Activated CD4-positive, alpha-beta T cell treated with anti-CD3 and anti-CD28 coated beads, Interleukin-10, Interleukin-2, amounts not matched to agents 100 ng/mL and 50 ng/mL, durations not matched to agents 16 hours and 8 hours (primary cell): ENCODE results near the gene ANKRD11.

Experiments used
- DNase-seq: peaks from one replicate; pipeline ENCODE4 v3.0.0-alpha.2; 2020

Gene ANKRD11

DNA sequence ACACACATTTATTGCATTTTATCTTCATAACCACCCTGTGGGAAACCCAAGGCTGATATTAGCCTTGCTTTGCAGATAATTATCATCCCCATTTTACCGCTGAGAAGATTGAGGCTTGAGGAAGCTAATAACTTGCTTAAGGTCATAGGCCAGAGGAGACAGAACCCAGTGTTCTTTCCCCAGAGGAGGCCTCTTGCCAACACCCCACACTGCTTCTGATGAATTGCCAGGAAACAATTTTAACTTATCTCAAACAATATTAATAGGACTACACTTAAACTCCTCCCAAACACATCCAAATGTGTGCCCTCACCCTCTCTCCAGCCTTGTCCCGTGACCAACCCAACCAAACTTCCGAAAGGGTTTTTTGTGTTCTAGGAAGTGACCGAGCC is 15.7 kb upstream of the ANKRD11 start:
- no peak for DNase-seq

DNA sequence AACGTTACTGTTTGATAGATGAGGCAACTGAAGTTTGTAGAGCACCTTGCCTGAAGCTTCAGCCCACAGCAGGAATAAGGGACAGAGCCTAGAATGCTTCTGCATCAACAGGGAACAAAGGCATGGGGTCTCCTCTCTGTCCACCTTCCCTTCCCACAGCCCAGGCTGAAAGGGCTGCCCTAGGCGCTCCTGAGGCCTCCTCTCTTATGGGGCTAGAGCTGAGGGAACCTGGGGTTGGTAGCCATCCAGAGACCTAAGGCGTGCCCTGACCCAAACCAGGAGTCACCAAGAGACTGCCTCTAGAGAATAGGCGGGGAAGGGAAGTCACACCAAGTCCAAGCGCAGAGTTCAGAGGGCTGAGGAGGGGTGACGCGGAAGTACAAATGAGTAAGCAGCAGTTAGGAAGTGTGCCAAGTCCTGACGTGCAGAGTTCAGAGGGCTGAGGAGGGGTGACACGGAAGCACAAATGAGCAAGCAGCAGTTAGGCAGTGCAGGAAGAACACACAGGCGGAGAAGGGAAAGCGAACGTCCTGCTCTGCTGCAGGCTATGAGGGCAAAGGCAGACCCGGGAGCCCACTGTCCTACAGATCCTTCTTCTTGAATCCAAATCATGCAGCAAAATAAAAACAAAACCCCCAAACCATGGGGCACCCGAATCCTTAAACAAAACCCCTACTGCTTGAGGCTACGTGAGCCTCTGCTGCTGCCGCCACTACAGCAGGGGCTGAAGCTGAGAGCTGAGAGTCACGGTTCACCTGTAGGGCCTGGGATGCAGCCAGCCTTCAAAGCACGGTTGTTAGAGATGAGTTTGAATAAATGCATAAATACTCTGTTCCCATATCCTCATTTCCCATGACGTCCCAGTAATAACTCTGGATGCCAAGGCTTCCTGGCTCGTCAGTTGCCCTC is 15.1 kb upstream of the ANKRD11 start:
- DNase-seq, result peak; percentile 95

DNA sequence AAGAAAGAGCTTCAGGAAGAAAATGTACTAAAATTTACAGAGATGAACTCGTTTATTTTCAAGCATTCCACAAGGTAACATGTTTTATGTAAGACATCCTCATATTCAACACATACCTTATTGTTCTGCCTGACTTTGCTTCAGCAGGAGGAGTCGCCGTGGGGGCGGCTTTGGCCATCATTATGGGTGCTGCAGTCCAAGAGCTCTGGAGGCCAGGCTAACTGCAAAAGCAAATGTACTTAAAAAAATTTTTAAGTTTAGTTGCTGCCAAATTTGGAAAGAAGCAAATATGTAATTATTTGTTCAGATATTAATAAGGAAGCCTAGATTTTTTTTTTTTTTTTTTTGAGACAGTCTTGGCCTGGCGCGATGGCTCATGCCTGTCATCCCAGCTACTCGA is 13.7 kb upstream of the ANKRD11 start:
- no peak for DNase-seq

DNA sequence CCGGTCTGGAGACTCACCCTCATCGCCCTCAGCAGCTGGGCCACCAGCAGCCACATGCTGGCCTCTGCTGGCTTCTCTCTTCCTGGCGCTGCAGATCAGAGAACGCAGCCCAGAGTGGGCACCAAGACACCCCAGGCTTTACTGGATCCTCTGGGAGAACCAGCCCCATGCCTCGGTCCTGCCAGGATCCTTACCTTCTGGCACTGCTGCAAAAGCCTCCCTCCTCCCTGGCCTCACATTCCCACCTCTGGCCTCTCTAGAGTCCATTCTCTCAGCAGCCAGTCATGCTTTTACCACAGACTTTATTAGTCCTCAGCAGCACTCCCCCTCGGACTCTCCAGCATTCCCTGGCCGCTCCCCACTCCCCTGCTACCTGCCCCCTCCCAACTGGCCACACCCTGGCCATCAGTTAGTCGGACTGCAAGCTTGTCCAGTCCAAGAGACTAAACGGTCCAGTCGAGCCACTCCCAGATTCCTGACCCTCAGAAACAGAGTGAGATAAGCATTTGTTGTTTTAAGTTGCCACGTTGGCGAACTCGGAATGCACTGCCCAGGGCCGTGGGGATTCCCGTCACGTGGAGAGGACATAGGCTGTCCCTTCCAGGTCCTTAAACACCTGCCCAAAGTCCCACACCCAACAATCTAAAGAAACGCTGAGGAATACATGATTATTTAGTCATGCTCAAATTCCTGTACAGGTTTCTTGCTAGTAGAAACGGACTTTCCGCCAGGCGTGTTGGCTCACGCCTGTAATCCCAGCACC is 11.9 kb upstream of the ANKRD11 start:
- no peak for DNase-seq

DNA sequence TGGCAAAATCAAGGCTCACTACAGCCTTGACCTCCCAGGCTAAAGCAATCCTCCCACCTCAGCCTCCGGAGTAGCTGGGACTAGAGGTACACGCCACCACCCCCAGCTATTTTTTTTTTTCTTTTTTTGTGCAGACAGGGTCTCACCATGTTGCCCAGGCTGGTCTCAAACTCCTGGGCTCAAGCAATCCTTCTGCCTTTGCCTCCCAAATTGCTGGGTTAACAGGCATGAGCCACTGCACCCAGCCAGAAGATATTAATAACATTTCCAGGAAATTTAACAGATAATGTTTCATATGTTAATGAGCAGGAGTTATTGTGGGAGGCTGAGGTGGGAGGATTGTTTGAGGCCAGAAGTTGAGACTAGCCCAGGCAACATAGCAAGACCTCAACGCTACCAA is 9.4 kb upstream of the ANKRD11 start:
- no peak for DNase-seq

DNA sequence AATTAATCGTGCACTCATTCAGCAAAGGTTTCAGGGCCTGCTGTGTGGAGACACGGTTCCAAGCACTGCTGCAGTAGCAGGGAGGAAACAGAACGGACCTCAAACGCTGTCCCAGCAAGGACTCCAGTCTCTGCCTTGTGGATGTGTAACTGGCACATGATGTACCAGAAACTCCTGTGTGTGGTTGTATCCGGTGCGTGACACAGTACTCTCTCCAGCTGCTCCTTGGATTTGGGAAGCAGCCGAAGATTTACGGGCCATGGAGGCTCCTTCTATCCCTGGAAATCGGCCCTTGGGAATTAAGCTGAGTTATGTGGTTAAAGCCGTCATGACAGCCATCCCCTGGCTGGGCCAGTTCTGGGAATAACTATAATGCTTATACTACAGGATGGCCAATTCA is 8.5 kb upstream of the ANKRD11 start:
- no peak for DNase-seq

DNA sequence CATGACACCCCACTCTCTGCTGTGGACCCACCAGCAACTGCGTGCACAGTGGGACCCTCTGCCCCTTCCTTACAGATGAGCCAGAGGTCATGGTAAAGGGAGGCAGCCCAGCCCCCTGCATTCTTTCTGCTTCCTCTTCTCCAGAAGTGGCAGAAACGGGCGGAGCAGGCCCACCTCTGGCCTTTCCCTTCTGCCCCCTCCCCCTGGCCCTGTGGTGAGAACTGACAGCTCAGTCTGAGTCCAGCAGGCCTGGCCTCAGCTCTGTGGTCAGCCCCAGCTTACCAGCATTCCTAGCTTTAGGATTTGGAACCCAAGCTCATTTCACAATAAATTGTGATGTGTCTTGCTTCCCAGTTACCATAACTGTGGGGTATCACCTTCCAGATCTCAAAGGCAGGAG is 4.8 kb upstream of the ANKRD11 start:
- no peak for DNase-seq

DNA sequence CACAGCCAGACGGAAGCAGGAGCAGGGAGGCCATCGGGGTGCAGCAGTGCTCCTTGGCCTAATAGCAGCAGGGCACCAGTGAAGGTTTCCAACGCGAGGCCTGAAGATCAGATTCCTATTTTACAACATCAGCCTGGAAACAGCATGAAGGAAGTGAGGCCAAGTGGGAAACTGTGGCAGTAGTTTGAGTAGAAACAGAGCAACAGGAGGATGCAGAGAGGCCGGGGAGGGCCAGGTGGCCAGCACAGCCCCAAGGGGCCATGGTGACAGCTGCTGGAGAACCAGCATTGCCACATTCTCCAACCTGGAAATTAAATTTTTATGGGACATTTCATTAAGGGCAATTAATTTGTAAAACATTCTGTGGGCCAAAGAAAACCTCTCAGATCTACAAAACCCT is 3.4 kb upstream of the ANKRD11 start:
- no peak for DNase-seq

DNA sequence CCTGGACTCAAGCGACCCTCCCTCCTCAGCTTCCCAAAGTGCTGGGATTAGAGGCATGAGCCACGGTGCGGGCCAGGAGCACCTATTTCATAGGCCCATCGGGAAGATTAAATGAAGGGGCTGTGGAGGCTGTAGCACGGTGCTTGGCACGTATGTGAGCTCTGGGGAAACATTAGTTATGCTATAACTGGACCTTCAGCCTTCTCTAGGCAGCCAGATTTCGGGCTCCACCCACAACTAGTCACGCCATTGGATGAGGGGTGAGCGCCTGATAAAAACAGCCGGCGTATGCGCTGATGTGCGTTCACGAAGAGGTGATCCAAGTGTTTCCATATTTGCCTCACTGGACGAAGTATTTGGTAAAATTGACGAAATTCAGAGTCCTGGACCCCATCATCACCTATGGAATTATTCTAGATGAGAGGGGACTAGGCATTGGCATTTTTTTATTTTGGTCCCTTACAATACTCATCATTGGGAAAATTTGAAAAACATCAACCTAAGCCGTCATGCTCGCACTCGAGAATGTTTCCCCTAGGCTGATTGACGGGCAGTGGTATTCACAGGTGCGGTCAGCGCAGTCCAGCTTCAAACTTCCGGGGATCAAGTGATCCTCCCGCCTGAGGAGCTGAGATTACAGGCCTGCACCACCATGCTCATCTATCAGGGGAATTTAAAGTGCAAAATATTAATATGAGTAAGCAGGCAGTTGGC is 1.8 kb upstream of the ANKRD11 start:
- no peak for DNase-seq

DNA sequence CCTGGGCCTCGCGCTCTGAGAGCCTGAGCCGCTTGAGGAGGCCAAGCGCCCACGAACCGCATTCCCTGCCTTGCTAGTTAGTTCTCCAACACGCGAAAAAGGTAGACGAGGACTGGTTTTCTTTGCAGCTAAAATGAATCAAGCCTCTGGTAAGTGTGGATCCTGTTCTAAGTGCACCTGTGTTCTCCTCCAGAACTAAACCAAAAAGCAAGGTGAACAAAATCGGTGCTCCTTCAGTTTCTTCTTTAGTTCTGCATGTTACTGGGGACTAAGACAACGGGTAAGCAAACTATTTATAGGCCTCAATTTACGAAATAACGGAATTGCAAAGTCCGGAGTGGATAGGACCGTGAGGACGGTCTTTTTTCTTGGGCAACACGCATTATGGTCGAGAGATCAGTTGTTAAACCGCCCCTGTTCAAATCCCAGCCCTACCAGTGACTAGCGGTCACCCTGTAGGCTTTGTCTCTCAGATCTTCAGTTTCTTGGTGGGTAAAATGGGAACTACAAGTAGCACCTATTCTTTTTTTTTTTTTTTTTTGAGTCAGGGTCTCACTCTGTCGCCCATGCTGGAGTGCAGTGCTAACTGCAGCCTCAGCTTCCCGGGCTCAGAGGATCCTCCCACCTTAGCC is 993 bp upstream of the ANKRD11 start:
- DNase-seq, result peak; percentile 24

DNA sequence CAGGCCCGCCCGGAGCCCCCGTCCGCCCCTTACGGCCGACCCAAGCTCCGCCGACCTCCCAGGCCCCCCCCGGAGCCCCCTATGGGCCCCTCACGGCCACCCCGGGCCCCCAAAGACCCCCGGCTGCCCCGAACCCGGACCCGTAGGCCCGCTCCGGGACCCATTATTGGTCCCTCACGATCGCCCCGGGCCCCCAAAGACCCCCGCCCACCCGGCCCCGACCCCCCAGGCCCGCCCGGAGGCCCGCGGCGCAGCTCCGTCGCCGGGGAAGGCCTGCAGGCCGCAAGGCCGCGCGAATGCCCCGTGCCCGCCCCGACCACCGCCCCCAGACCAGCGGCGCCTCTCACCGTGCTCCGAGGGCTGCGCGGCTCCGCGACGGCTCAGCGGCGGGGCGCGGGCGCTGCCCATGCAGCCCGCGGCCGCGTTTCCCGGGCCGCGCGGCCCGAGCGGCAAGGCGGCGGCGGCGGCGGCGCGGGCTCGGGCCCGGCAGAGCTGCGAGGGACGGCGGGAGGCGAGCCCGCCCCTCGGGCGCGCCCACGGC is 393 bp downstream of the ANKRD11 start:
- no peak for DNase-seq

DNA sequence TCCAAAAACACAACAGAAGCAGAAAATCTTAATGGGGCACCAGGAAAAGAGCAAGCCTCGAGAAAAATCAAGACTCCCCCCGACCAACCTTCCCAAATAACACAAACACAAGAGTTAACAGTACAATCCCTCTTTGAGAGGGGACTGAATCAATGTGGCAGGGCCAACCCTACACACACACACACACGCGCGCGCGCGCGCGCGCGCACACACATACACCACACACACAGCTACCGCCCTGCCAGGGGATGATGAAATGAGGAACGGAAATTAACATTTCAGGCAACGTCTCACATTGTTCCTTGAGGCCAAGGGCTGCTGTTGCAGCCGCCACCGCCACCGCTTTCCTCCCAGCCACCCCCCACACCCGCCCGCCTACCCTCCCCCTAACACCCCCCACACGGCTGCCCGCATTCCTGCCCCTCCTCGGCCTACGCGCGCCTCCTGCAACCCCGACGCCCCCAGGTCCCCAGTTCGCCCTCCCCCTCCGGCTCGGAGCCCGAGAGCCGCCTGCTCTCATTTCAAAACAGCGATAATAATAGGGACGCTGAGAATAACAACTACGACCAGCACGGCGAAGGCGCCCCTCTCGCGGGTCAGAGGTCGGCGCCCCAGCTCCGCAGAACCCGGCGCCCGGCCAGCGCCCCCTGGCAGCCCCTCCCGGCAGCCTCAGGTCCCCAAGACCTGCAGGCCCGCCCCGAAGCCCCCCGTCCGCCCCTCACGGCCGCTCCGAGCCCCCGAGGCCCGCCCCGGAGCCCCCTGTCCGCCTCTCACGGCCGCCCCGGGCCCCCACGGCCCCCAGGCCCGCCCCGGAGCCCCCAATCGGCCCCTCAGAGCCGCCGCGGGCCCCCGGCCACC is 1.1 kb downstream of the ANKRD11 start:
- DNase-seq, result peak; percentile 93

DNA sequence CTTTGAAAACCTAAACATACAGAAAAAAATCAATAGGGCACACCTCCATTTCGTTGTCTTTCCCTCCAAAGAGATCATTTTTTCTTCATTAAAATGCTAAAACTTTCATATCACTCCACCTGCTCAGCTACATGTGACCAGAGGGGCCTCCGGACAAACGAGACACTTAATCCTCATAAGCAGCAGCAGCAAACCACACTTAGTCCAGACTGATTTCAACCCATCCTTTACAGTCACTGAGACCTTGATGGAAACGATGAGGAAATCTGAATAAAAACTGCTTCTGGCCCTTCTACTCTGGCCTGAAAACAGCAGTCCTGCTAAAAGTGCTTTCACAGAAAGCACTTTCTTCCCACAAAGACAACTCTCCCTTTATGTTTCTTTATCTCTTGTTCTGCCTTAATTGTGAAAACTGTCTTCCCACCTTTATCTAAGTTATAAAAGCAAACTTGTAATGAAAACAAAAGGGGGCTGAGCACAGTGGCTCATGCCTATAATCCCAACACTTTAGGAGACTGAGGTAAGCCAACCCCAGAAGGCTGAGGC is 4.6 kb downstream of the ANKRD11 start:
- peak; percentile 26 for DNase-seq

DNA sequence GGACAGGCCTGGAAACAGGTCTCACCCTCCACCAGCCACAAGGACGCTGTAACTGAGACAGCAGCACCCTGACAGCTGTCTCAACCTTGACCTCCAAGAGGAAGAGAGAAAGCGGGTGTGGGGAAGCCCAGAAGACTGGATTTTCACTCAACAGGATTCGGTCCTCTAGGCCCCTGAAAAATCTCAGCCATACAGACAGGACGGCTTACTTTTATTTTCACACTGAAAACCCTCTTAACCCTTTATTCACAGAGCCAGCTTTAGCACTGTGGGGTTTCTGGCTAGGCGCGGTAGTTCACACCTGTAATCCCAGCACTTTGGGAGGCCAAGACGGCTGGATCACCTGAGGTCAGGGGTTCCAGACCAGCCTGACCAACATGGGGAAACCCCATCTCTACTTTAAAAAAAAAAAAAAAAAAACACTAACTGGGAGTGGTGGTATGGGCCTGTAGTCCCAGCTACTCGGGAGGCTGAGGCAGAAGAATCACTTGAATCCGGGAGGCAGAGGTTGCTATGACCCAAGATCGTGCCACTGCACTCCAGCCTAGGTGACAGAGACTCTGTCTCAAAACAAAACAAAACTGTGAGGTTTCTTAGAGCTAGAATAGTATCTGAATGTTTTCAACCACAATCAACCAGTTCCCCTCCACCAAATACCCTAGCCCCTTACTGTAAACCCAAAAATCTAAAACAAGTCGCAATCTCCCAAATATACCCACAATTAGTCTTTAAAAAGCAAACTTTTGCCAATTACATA is 5.3 kb downstream of the ANKRD11 start:
- DNase-seq, result peak; percentile 72

DNA sequence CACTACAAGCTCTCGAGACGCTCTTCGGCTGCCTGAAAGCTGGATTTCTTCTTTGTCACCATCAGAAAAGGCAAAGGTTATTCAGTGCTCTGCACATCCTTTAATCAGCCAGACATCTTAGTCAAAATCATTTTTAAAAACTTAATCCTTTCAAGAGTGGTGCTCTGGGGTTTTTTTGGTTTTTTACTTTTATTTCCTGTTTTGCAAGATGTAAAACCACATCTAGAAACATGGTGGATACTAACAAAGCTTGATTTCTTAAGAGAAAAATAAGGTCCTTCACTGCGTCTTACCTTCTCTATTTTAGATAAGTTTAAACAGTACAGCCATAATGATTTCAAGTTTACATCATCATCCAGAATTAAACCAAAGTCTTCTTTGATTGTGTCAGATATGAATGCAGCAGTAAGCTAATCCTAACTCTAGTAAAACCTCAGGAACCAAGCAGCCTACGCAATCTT is 6.3 kb downstream of the ANKRD11 start:
- peak; percentile 55 for DNase-seq

DNA sequence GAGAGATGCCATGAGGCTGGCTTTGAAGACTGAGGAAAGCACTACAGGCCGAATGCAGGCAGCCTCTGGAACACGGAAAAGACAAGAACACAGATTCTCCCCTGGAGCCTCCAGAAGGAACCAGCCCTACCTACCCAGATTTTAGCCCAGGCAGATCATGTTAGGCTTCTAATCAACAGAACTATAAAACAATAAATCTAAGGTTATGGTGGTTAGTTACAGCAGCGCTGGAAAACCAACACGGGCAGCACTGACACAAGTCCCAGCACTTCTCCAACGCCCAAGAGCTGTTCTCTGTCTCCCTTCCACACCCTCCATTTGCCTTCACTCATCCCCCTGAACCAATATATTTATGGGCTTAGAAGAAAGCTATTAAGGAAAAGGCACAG is 7.5 kb downstream of the ANKRD11 start:
- DNase-seq, result no peak

DNA sequence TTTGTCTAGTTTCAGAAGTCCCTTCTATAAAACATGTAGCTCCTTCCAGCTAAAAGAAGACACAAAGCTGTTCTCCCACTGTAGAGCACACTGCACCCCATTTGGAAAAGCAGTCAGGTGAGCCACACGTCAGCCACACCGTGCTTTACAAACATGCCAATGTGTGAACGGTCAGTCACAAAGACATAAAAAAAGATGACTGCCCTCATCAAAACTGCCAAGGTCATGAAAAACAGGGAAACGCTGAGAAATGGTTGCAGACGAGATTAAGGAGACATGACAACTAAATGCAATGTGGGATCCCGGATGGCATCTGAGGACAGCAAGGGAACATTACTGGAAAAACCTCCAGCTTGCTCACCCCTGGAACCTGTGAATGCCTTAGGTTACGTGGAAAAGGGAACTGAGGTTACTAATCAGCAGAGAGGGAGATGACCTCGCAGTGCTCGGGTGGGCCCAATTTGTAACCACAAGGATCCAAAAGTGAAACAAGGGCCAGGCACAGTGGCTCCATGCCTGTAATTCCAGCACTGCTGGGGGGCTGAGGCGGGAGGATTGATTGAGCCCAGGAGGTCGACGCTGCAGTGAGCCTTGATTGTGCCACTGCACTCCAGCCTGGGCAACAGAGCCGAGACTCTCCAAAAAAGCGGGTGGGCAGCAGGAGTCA is 8.1 kb downstream of the ANKRD11 start:
- DNase-seq, result no peak

DNA sequence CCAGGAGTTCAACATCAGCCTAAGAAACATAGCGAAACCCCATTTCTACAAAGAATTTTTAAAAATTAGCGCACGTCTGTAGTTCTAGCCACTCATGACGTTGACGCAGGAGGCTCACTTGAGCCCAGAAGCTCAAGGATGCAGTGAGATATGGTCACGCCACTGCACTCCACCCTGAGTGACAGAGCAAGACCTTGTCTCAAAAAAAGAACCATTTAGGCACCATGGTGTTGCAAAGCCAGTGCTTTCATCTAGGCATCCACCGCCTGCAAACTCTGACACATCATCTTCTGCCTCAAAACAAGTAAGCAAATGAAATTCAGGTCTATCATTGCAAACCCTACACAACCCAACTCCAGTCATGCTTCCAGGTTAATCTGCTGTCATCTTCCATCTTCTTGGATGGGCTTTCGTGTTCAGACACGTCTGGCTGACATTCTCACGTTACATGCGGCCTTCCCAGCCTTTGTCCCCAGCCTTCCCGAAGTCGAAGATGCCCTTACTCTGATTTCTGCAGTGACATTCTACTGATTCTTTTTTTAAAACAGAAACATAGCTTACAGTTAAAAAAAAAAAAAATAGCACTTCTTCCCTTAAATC is 8.9 kb downstream of the ANKRD11 start:
- DNase-seq, result no peak

DNA sequence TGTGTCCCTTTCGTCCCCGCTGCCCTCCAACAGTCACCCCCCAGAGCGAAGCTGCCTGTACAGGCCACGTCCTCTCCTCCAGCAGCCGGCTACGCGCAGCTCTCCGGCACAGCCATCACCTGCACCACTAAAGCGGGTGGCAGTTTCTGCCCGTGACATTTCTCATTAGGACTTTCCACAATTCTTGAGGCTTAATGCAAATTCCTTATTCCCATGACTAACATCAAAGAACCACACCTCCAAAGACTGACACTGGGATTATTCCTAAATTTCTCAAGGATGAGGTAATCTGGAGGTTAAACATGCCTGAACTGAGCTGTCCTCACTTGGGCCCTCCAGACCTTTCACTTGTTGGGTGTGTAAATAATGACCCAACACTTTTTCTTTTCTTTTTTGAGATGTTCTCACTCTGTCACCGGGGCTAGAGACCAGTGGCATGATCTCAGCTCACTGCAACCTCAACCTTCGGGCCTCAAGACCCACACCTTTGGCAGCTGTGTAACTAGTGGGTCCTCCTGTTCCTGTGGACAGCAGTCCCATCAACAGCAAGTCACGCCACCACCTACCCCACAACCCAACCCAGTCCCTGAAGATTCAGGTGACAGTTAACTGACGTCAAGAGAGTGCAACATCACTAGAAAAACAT is 11.7 kb downstream of the ANKRD11 start:
- no peak for DNase-seq
